Caco-2 (cell line): ENCODE results near the gene RNF121. TPM values are rescaled to one million over a fixed set of nuclear protein-coding genes. Genes with fewer than 3 reads are reported as not detected.

ENCODE experiments used
- BruUV-seq: library from RNA; stranded (reverse); fragments of 400-500 nt; replicated peaks from 2 replicates; lab custom pipeline; 2021; lab: Mats Ljungman, UMichigan
- CTCF ChIA-PET: fragments of 300-600 bp; sonication (Branson Sonifier 250); formaldehyde crosslinking; loops from one replicate; lab custom pipeline; 2022; ENCODE audit warnings: antibody characterized with exemption; lab: Charles Lee
- POLR2A ChIA-PET: fragments of 300-600 bp; sonication (Branson Sonifier 250); formaldehyde crosslinking; loops from one replicate; lab custom pipeline; 2022; ENCODE audit warnings: antibody characterized with exemption; lab: Charles Lee
- DNase-seq, 2 experiments: peaks; one replicate each; pipeline versions ENCODE4 v3.0.0 to v3.0.0-alpha.2; 2020 to 2022
- H3K27me3 ChIP-seq: replicated peaks from 2 replicates; pipeline ENCODE4 v1.6.0; 2011; ENCODE audit warnings: low read length; ENCODE audit not compliant: control insufficient read depth, insufficient read depth
- H3K36me3 ChIP-seq: 2 replicates; pipeline ENCODE4 v1.5.1; 2011; ENCODE audit warnings: low read length; ENCODE audit not compliant: control insufficient read depth, insufficient read depth
- H3K4me1 ChIP-seq: fragments of 250-450 bp; sonication (Bioruptor Pico); 2 replicates; pipeline ENCODE4 v1.5.1; 2020; ENCODE audit warnings: mild to moderate bottlenecking
- H3K4me3 ChIP-seq: 2 replicates; pipeline ENCODE4 v1.5.1; 2011; ENCODE audit warnings: low read depth, mild to moderate bottlenecking, control low read depth, low read length
- H3K9me3 ChIP-seq: fragments of 250-450 bp; sonication (Bioruptor Pico); 2 replicates; pipeline ENCODE4 v1.5.1; 2020; ENCODE audit warnings: mild to moderate bottlenecking, moderate library complexity
- H3K27ac Mint-ChIP-seq: one replicate; pipeline ENCODE4 v1.8.0; 2022; ENCODE audit warnings: mixed read lengths; ENCODE audit not compliant: unreplicated experiment
- H3K27me3 Mint-ChIP-seq: one replicate; pipeline ENCODE4 v1.8.0; 2022; ENCODE audit warnings: mixed read lengths; ENCODE audit not compliant: insufficient read depth, unreplicated experiment
- H3K36me3 Mint-ChIP-seq: one replicate; pipeline ENCODE4 v1.8.0; 2022; ENCODE audit warnings: mild to moderate bottlenecking, mixed read lengths; ENCODE audit not compliant: insufficient read depth, unreplicated experiment
- H3K4me1 Mint-ChIP-seq: one replicate; pipeline ENCODE4 v1.8.0; 2022; ENCODE audit warnings: low read depth, mixed read lengths; ENCODE audit not compliant: unreplicated experiment
- H3K4me3 Mint-ChIP-seq: one replicate; pipeline ENCODE4 v1.8.0; 2022; ENCODE audit warnings: mild to moderate bottlenecking, moderate library complexity, mixed read lengths; ENCODE audit not compliant: unreplicated experiment
- H3K9me3 Mint-ChIP-seq: one replicate; pipeline ENCODE4 v1.8.0; 2022; ENCODE audit warnings: mixed read lengths; ENCODE audit not compliant: unreplicated experiment
- CTCF ChIP-seq, 2 experiments: fragments of 200-600 bp in 1 of 2; IDR thresholded peaks; 1 replicate in 1 of 2; 2 replicates in 1 of 2; pipeline versions ENCODE4 v1.5.1 to v1.8.0; 2011 to 2022; ENCODE audit warnings: antibody characterized with exemption in 1 of 2, control low read depth in 1 of 2, inconsistent platforms in 1 of 2, low read depth in 1 of 2, low read length in 1 of 2, mild to moderate bottlenecking in 1 of 2, moderate library complexity in 1 of 2; ENCODE audit not compliant: insufficient read depth in 1 of 2, severe bottlenecking in 1 of 2, unreplicated experiment in 1 of 2
- intact Hi-C: fragments of 100-400 bp; cut with micrococcal nuclease; formaldehyde crosslinking; loops from one replicate; pipeline ENCODE4 v1.10.0; 2022; ENCODE audit not compliant: unreplicated experiment
- total RNA-seq: library from RNA; stranded (reverse); gene quantifications from 2 replicates; pipeline ENCODE4 v1.2.3, GENCODE V29; 2022

RNF121 gene
- total RNA-seq, 1 experiment from 2014 or later: 146 TPM

- intact Hi-C loops: no loop called here
- Histone ChIP-seq H3K4me3 (no peak overlapping the region), H3K9me3 (no peaks in the 10 kb centered on the region), H3K4me1 (no peaks in the 10 kb centered on the region), H3K36me3 (peaks cover 37% of the 10 kb centered on the region), H3K27me3 (no peaks in the 10 kb centered on the region)
- Mint-ChIP-seq H3K4me1 (no peaks in the 10 kb centered on the region), H3K27ac (peak overlapping the region; percentile 34), H3K36me3 (peaks cover 97% of the 10 kb centered on the region), H3K9me3 (no peaks in the 10 kb centered on the region), H3K27me3 (no peaks in the 10 kb centered on the region), H3K4me3 (peak overlapping the region; percentile 0)
- TSS peak; percentile 77 for BruUV-seq
- ChIA-PET POLR2A (no interaction called here), CTCF (no interaction called here)
- DNase-seq: peak in 1 of 2 experiments; percentile 45
- no peak for TF ChIP-seq CTCF (IDR thresholded peaks at IDR 0.05; ENCODE audit: insufficient read depth in 1 of 2, low read depth in 1 of 2, low read length in 1 of 2, severe bottlenecking in 1 of 2, unreplicated experiment in 1 of 2)
Measured at GRCh38 chr11:72002841-72003775, 74.3 kb downstream of the RNF121 start.

- Histone ChIP-seq H3K36me3 (peaks cover 38% of the 10 kb centered on the region), H3K27me3 (no peaks in the 10 kb centered on the region), H3K4me3 (no peak overlapping the region), H3K9me3 (no peaks in the 10 kb centered on the region), H3K4me1 (no peaks in the 10 kb centered on the region)
- H3K9me3 Mint-ChIP-seq: no peaks in the 10 kb centered on the region
- POLR2A ChIA-PET: no interaction called here
- H3K27me3 Mint-ChIP-seq: no peaks in the 10 kb centered on the region
- H3K4me3 Mint-ChIP-seq: no peak overlapping the region
- peaks cover 97% of the 10 kb centered on the region for H3K36me3 Mint-ChIP-seq
- TF ChIP-seq CTCF (IDR thresholded peaks at IDR 0.05; ENCODE audit: insufficient read depth in 1 of 2, low read depth in 1 of 2, low read length in 1 of 2, severe bottlenecking in 1 of 2, unreplicated experiment in 1 of 2): no peak
- H3K4me1 Mint-ChIP-seq: no peaks in the 10 kb centered on the region
- BruUV-seq: no TSS peak
- DNase-seq: no peak
- intact Hi-C loops: no loop called here
- CTCF ChIA-PET: no interaction called here
- peak overlapping the region; percentile 34 for H3K27ac Mint-ChIP-seq
Measured at GRCh38 chr11:72003776-72004171, 74.9 kb downstream of the RNF121 start.

- POLR2A ChIA-PET: no interaction called here
- Mint-ChIP-seq H3K9me3 (no peaks in the 10 kb centered on the region), H3K27me3 (no peaks in the 10 kb centered on the region), H3K27ac (peak overlapping the region; percentile 34), H3K4me1 (no peaks in the 10 kb centered on the region), H3K4me3 (no peak overlapping the region), H3K36me3 (peaks cover 97% of the 10 kb centered on the region)
- Histone ChIP-seq H3K36me3 (peaks cover 39% of the 10 kb centered on the region), H3K9me3 (no peaks in the 10 kb centered on the region), H3K27me3 (no peaks in the 10 kb centered on the region), H3K4me1 (no peaks in the 10 kb centered on the region), H3K4me3 (no peak overlapping the region)
- intact Hi-C loops: no loop called here
- CTCF ChIA-PET: interaction anchor here (1.3 kb wide), 1 partner anchor 20 kb away, joined by 9 read pairs; no protein-coding TSS in a partner anchor
- TF ChIP-seq CTCF (IDR thresholded peaks at IDR 0.05; ENCODE audit: insufficient read depth in 1 of 2, low read depth in 1 of 2, low read length in 1 of 2, severe bottlenecking in 1 of 2, unreplicated experiment in 1 of 2): no peak
- DNase-seq: no peak
- no TSS peak for BruUV-seq
Measured at GRCh38 chr11:72004515-72005346, 75.9 kb downstream of the RNF121 start.
